Immature natural killer cell (primary cell): ENCODE results near the gene TNS1. TPM values are rescaled to one million over a fixed set of nuclear protein-coding genes. Genes with fewer than 3 reads are reported as not detected.

Experiments used
- DNase-seq, 3 donors: peaks; one replicate each; pipeline ENCODE4 v3.0.0; 2022; ENCODE audit warnings: mixed read lengths in 1 of 3
- H3K27ac Mint-ChIP-seq, 6 donors: one replicate each; pipeline ENCODE4 v1.8.0; 2020; ENCODE audit warnings: mixed read lengths in 6 of 6, mild to moderate bottlenecking in 5 of 6, inconsistent platforms in 4 of 6, moderate library complexity in 3 of 6
- H3K27me3 Mint-ChIP-seq, 3 donors: one replicate each; pipeline ENCODE4 v1.8.0; 2020 to 2021; ENCODE audit warnings: low read depth in 3 of 3, mild to moderate bottlenecking in 3 of 3, mixed read lengths in 3 of 3, moderate library complexity in 3 of 3, inconsistent platforms in 1 of 3
- H3K36me3 Mint-ChIP-seq, 3 donors: one replicate each; pipeline ENCODE4 v1.8.0; 2020; ENCODE audit warnings: mixed read lengths in 3 of 3, inconsistent platforms in 2 of 3, mild to moderate bottlenecking in 2 of 3
- H3K4me1 Mint-ChIP-seq, 2 donors: one replicate each; pipeline ENCODE4 v1.8.0; 2020; ENCODE audit warnings: inconsistent platforms in 2 of 2, mild to moderate bottlenecking in 2 of 2, mixed read lengths in 2 of 2, moderate library complexity in 1 of 2
- H3K4me3 Mint-ChIP-seq, 5 donors: one replicate each; pipeline ENCODE4 v1.8.0; 2020; ENCODE audit warnings: mild to moderate bottlenecking in 5 of 5, mixed read lengths in 5 of 5, inconsistent platforms in 3 of 5, moderate library complexity in 3 of 5
- H3K9me3 Mint-ChIP-seq, 6 donors: one replicate each; pipeline ENCODE4 v1.8.0; 2020; ENCODE audit warnings: mild to moderate bottlenecking in 6 of 6, mixed read lengths in 6 of 6, inconsistent platforms in 4 of 6, moderate library complexity in 3 of 6
- polyA plus RNA-seq, 3 donors: library from polyadenylated mRNA; unstranded; fragments of 300-500 nt; fragmentation: Illumina TruSeq; gene quantifications; one replicate each; pipeline ENCODE4 v1.2.3, GENCODE V29; 2021

Gene TNS1
- polyA plus RNA-seq, 3 donors from 2014 or later = 0.40 TPM; not detected in 2

- Mint-ChIP-seq H3K9me3 (no peaks in the 10 kb centered on the region), H3K4me3 (no peak overlapping the region), H3K4me1 (no peaks in the 10 kb centered on the region)
Measured at GRCh38 chr2:217847115-217847514, 155.7 kb downstream of the TNS1 start.

GRCh38 chr2:217846321-217846743, 156.5 kb downstream of the TNS1 start:
- DNase-seq = no peak
- H3K9me3 Mint-ChIP-seq = no peaks in the 10 kb centered on the region
- no peaks in the 10 kb centered on the region for H3K4me1 Mint-ChIP-seq
- H3K27ac Mint-ChIP-seq = no peak overlapping the region
- H3K27me3 Mint-ChIP-seq = peaks cover 6% of the 10 kb centered on the region in 3 donors
- H3K4me3 Mint-ChIP-seq = no peak overlapping the region
- H3K36me3 Mint-ChIP-seq = no peaks in the 10 kb centered on the region

More at GRCh38 chr2:217847115-217847514, 155.7 kb downstream of the TNS1 start:
- Mint-ChIP-seq H3K27me3 (peaks cover 6 to 8% (median 6%) of the 10 kb centered on the region in 3 donors), H3K27ac (no peak overlapping the region), H3K36me3 (no peaks in the 10 kb centered on the region)
- no peak for DNase-seq

GRCh38 chr2:217845301-217845700, 157.5 kb downstream of the TNS1 start:
- Mint-ChIP-seq H3K27ac (no peak overlapping the region), H3K4me1 (no peaks in the 10 kb centered on the region), H3K27me3 (peaks cover 1 to 6% (median 4%) of the 10 kb centered on the region in 3 donors), H3K36me3 (no peaks in the 10 kb centered on the region), H3K4me3 (no peak overlapping the region), H3K9me3 (no peaks in the 10 kb centered on the region)
- no peak for DNase-seq

DNA sequence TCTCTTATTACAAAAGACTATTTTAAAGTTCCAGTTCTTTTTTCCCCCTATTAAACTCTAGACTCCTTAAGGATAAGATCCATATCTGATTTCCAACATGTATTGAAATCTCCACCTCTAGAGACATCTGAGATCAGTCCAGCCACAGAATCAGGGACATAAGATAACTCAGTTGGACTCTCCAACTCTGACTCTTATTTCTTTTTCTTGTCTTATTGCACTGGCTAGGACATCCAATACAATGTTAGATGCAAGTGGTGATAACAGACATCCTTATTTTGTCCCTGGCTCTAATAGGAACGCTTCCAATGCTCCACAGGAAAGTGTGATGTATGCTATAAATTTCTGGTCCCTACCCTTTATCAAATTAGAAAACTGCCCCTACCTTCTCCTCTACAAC, 158.1 kb downstream of the TNS1 start:
- Mint-ChIP-seq H3K27me3 (peaks cover 1 to 5% (median 4%) of the 10 kb centered on the region in 3 donors), H3K9me3 (no peaks in the 10 kb centered on the region), H3K27ac (no peak overlapping the region), H3K4me3 (no peak overlapping the region), H3K4me1 (no peaks in the 10 kb centered on the region), H3K36me3 (no peaks in the 10 kb centered on the region)
- no peak for DNase-seq

DNA sequence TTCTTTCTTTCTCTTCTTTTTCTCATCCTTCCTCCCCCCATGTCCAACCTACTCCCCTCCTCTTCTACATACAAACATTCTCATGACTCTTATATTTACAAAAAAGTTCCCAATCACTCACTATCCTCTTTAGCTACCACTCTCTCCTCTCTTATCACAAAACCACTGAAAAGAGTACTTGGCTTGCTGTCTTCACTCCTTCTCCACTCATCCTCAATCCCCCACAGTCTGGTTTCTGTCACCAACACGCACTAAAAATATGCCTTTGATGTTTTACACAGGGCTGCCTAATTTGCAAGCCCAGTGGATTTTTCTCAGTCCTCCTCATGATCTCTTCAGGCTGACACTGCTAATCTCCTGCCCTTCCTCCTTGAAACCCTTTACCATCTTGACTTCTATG, 159.5 kb downstream of the TNS1 start:
- Mint-ChIP-seq H3K36me3 (no peaks in the 10 kb centered on the region), H3K4me1 (no peaks in the 10 kb centered on the region), H3K27me3 (peaks cover 1 to 4% (median 4%) of the 10 kb centered on the region in 3 donors), H3K4me3 (no peak overlapping the region), H3K27ac (no peak overlapping the region), H3K9me3 (no peaks in the 10 kb centered on the region)
- no peak for DNase-seq

DNA sequence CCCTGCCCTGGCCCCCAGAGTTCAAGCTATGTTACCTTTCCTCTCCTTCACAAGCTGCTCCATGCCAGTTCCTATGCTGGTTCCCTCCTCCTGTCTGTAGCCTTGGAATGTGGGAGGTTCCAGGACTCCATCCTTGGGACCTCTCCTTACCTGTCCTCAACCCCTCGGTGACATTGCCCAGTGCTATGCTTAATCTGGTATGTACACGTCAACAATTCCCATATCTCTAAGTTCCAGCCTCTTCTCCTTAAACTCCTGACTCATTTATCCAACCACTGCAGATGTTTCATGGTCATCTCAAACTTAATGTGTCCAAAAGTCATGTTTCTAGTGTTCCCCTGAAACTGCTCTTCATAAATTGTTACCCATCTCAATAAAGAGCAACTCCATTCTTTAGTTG, 160.8 kb downstream of the TNS1 start:
- no peak for DNase-seq
- Mint-ChIP-seq H3K4me1 (no peaks in the 10 kb centered on the region), H3K27me3 (peaks cover 0 to 4% (median 2%) of the 10 kb centered on the region in 3 donors), H3K27ac (no peak overlapping the region), H3K4me3 (no peak overlapping the region), H3K36me3 (no peaks in the 10 kb centered on the region), H3K9me3 (no peaks in the 10 kb centered on the region)

DNA sequence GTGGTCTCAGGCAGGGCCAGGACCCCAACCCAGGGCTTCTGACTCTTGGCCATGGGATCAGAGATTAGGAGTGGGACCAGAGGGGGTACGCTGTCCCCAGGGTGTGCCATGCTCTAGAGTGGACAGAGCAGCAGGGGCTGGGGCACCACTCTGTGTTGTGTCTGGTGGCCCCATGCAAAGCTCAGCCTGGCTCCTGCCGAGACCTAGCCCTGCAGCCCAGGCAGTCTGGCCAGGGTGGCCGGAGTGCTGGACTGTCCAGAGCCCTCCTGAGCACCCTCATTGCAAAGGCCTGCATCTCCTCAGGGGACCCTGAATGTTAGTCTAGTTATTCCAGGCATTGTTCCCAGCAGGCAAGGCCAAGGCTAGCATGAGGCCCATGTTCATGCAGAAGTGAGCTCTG, 162.3 kb downstream of the TNS1 start:
- Mint-ChIP-seq H3K9me3 (no peaks in the 10 kb centered on the region), H3K36me3 (no peaks in the 10 kb centered on the region), H3K4me1 (no peaks in the 10 kb centered on the region), H3K27me3 (peaks cover 0 to 2% (median 0%) of the 10 kb centered on the region in 3 donors), H3K27ac (no peak overlapping the region), H3K4me3 (no peak overlapping the region)
- no peak for DNase-seq

DNA sequence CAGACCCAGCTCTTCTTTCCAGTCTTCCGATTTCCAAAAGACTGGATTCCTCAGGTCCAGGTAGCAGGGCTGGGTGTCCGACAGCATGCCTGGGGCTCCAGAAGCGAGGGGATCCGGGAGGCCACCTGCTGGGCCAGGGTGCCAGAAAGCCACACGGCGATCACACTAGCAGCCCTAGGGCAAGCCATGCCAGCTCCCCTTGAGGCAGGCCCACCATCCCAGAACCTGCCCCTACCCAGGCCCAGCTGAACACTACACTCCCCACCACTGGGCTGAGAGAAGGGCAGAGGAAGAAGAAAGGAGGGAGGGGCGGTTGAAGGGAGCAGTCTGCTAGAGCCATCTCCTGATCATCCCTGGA, 163.1 kb downstream of the TNS1 start:
- Mint-ChIP-seq H3K4me1 (no peaks in the 10 kb centered on the region), H3K9me3 (no peaks in the 10 kb centered on the region), H3K36me3 (no peaks in the 10 kb centered on the region), H3K27ac (no peak overlapping the region), H3K4me3 (no peak overlapping the region), H3K27me3 (peaks cover 0 to 2% (median 0%) of the 10 kb centered on the region in 3 donors)
- no peak for DNase-seq

GRCh38 chr2:217839073-217839749, 163.6 kb downstream of the TNS1 start:
- Mint-ChIP-seq H3K4me1 (no peaks in the 10 kb centered on the region), H3K4me3 (no peak overlapping the region), H3K9me3 (no peaks in the 10 kb centered on the region), H3K27ac (no peak overlapping the region), H3K27me3 (peaks cover 0 to 2% (median 0%) of the 10 kb centered on the region in 3 donors), H3K36me3 (no peaks in the 10 kb centered on the region)
- DNase-seq = no peak

- Mint-ChIP-seq H3K4me3 (no peak overlapping the region), H3K27me3 (peaks cover 0 to 2% (median 0%) of the 10 kb centered on the region in 3 donors), H3K36me3 (no peaks in the 10 kb centered on the region), H3K9me3 (no peaks in the 10 kb centered on the region), H3K27ac (no peak overlapping the region), H3K4me1 (no peaks in the 10 kb centered on the region)
- DNase-seq = no peak
Measured at GRCh38 chr2:217838409-217838831, 164.4 kb downstream of the TNS1 start.

DNA sequence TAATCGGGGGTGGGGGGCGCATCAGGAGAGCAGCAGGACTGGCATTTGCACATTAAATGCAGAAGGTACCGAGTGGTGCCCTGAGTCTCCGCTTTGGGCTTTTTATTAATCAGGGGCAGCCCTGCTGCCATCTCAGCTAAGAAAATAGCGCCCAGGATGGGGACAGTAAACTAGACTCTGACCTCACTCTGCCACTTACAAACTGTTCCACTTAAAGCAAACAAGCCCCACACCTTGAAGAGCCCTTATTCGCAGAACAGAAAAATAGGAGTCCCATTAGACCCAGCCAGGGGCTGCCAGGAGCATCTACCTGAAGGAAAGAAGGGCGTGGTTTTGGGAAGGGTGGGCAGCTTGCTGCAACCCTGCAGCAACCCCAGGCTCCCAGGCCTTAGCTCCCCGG, 165.3 kb downstream of the TNS1 start:
- no peak overlapping the region for H3K27ac Mint-ChIP-seq
- DNase-seq = no peak
- no peaks in the 10 kb centered on the region for H3K4me1 Mint-ChIP-seq
- H3K9me3 Mint-ChIP-seq = no peaks in the 10 kb centered on the region
- no peak overlapping the region for H3K4me3 Mint-ChIP-seq
- H3K27me3 Mint-ChIP-seq = peaks cover 0 to 2% (median 1%) of the 10 kb centered on the region in 3 donors
- no peaks in the 10 kb centered on the region for H3K36me3 Mint-ChIP-seq

DNA sequence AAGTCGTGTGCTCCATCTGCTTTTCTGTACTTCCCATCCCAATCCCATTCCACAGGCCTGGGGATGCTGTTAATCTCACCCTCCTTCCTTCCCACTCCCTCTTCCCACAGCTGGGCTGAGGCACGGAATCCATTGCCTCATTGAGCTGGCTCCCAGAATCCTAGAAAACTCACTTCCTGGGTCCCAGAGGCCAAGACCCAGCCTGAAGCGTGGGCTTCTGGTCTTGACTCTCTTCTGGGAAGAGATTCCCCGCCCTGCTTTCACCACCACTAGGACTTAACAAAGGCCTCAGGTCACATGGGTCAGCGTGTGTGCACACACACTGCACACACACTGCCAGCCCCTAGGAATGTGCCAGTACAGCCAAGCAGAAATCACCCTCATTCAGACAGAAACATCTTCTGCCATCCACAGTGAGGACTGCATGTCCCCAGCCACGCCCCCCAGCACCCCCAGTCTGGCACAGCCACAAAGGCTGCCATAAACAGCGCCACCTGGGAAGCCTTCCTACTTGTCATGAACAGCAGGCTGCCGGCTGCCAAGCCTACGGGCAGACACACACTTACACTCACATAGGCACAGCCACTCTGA, 165.8 kb downstream of the TNS1 start:
- no peak for DNase-seq
- Mint-ChIP-seq H3K4me3 (no peak overlapping the region), H3K27ac (no peak overlapping the region), H3K4me1 (no peaks in the 10 kb centered on the region), H3K36me3 (no peaks in the 10 kb centered on the region), H3K9me3 (no peaks in the 10 kb centered on the region), H3K27me3 (peaks cover 0 to 2% (median 2%) of the 10 kb centered on the region in 3 donors)

GRCh38 chr2:217835931-217836891, 166.6 kb downstream of the TNS1 start:
- Mint-ChIP-seq H3K4me3 (no peak overlapping the region), H3K27me3 (peaks cover 0 to 4% (median 2%) of the 10 kb centered on the region in 3 donors), H3K4me1 (no peaks in the 10 kb centered on the region), H3K36me3 (no peaks in the 10 kb centered on the region), H3K27ac (no peak overlapping the region), H3K9me3 (no peaks in the 10 kb centered on the region)
- DNase-seq = no peak
